Right atrium auricular region (tissue), 2 donors: ENCODE data around the gene CD2. TPM values are rescaled to one million over a fixed set of nuclear protein-coding genes. Genes with fewer than 3 reads are reported as not detected.

Experiments
- DNase-seq: peaks from one replicate; pipeline ENCODE4 v3.0.0-alpha.2; 2019; ENCODE audit warnings: low spot score
- H3K27ac ChIP-seq, 2 donors: fragments of 200-600 bp; sonication (generic); 1 replicate in 1 of 2; 2 replicates in 1 of 2; pipeline ENCODE4 v1.5.1; 2016 to 2019
- H3K27me3 ChIP-seq, 2 donors: fragments of 200-600 bp; sonication (generic); one replicate each; pipeline versions ENCODE4 v1.5.1 to v1.6.0; 2017 to 2019
- H3K36me3 ChIP-seq: fragments of 200-600 bp; sonication (generic); one replicate; pipeline ENCODE4 v1.5.1; 2016
- H3K4me1 ChIP-seq, 2 donors: fragments of 200-600 bp; sonication (generic); one replicate each; pipeline versions ENCODE4 v1.5.1 to v1.6.0; 2017 to 2019
- H3K4me3 ChIP-seq, 2 donors: fragments of 200-600 bp; sonication (generic); 1 replicate in 1 of 2; 2 replicates in 1 of 2; pipeline ENCODE4 v1.5.1; 2017 to 2019; ENCODE audit warnings: mild to moderate bottlenecking in 1 of 2, moderate library complexity in 1 of 2
- H3K9me3 ChIP-seq, 2 donors: fragments of 200-600 bp; sonication (generic); one replicate each; pipeline ENCODE4 v1.5.1; 2019
- CTCF ChIP-seq, 2 donors: fragments of 200-600 bp; sonication (generic); IDR thresholded peaks; one replicate each; pipeline ENCODE4 v1.5.1; 2019; ENCODE audit warnings: antibody characterized with exemption in 2 of 2
- total RNA-seq, 2 donors: library from RNA; depleted of rRNA; stranded (reverse); fragments of >200 nt; gene quantifications; one replicate each; pipeline ENCODE4 v1.1.0, GENCODE V29; 2016

Gene CD2
- total RNA-seq, 2 donors from 2014 or later: 0.26 to 1.6 TPM

- no peak for TF ChIP-seq CTCF (IDR thresholded peaks at IDR 0.05)
Observed at GRCh38 chr1:116739371-116740012, 14.7 kb upstream of the CD2 start.

GRCh38 chr1:116740296-116740695, 13.9 kb upstream of the CD2 start:
- Histone ChIP-seq H3K9me3 (peaks cover 0 to 25% of the 10 kb centered on the region in 2 donors), H3K36me3 (no peaks in the 10 kb centered on the region), H3K27ac (no peak overlapping the region), H3K27me3 (no peaks in the 10 kb centered on the region), H3K4me3 (no peak overlapping the region), H3K4me1 (no peaks in the 10 kb centered on the region)
- no peak for TF ChIP-seq CTCF (IDR thresholded peaks at IDR 0.05)
- no peak for DNase-seq

More at GRCh38 chr1:116739371-116740012, 14.7 kb upstream of the CD2 start:
- Histone ChIP-seq H3K27me3 (no peaks in the 10 kb centered on the region), H3K36me3 (no peaks in the 10 kb centered on the region), H3K9me3 (peaks cover 0 to 18% of the 10 kb centered on the region in 2 donors), H3K4me3 (no peak overlapping the region), H3K4me1 (no peaks in the 10 kb centered on the region), H3K27ac (no peak overlapping the region)
- no peak for DNase-seq

- Histone ChIP-seq H3K27me3 (no peaks in the 10 kb centered on the region), H3K36me3 (no peaks in the 10 kb centered on the region), H3K4me3 (no peak overlapping the region), H3K4me1 (no peaks in the 10 kb centered on the region), H3K9me3 (peaks cover 0 to 25% of the 10 kb centered on the region in 2 donors), H3K27ac (no peak overlapping the region)
- no peak for TF ChIP-seq CTCF (IDR thresholded peaks at IDR 0.05)
- no peak for DNase-seq
Observed at GRCh38 chr1:116740746-116741145, 13.5 kb upstream of the CD2 start.

- no peak overlapping the region for H3K27ac ChIP-seq
- DNase-seq: no peak
- no peak for TF ChIP-seq CTCF (IDR thresholded peaks at IDR 0.05)
Observed at GRCh38 chr1:116741836-116742565, 12.2 kb upstream of the CD2 start.

GRCh38 chr1:116743535-116743934, 10.7 kb upstream of the CD2 start:
- Histone ChIP-seq H3K27ac (no peak overlapping the region), H3K36me3 (no peaks in the 10 kb centered on the region), H3K27me3 (no peaks in the 10 kb centered on the region), H3K4me3 (no peak overlapping the region), H3K9me3 (peaks cover 0 to 38% of the 10 kb centered on the region in 2 donors), H3K4me1 (no peaks in the 10 kb centered on the region)
- TF ChIP-seq CTCF (IDR thresholded peaks at IDR 0.05): no peak
- DNase-seq: no peak

More at GRCh38 chr1:116741836-116742565, 12.2 kb upstream of the CD2 start:
- Histone ChIP-seq H3K4me1 (no peaks in the 10 kb centered on the region), H3K27me3 (no peaks in the 10 kb centered on the region), H3K9me3 (peaks cover 0 to 25% of the 10 kb centered on the region in 2 donors), H3K4me3 (no peak overlapping the region), H3K36me3 (no peaks in the 10 kb centered on the region)
